GM12878 (cell line): ENCODE data around the gene TTLL11. TPM values are rescaled to one million over a fixed set of nuclear protein-coding genes. Genes with fewer than 3 reads are reported as not detected.

Source experiments
- ATAC-seq: fragments of 200-7000 bp; cut with Tn5 transposase; 3 replicates; pipeline ENCODE4 v1.9.1; 2020; ENCODE audit warnings: mild to moderate bottlenecking, moderate library complexity
- BruUV-seq: library from RNA; stranded (reverse); fragments of 400-500 nt; replicated peaks from 2 replicates; lab custom pipeline; 2021; lab: Mats Ljungman, UMichigan
- CTCF ChIA-PET: fragments of 300-600 bp; sonication (Branson Sonifier 250); formaldehyde crosslinking; extraction: SDS; loops from one replicate; lab custom pipeline; 2021; ENCODE audit warnings: inconsistent platforms; lab: Yijun Ruan, JAX
- POLR2A ChIA-PET: fragments of 350-600 bp; formaldehyde crosslinking; extraction: SDS; loops from one replicate; lab custom pipeline; 2021; ENCODE audit warnings: inconsistent platforms; lab: Charles Lee
- RAD21 ChIA-PET: fragments of 300-600 bp; sonication (Branson Sonifier 250); formaldehyde crosslinking; loops from one replicate; lab custom pipeline; 2023; ENCODE audit warnings: antibody characterized with exemption; ENCODE audit not compliant: unreplicated experiment; lab: Charles Lee
- SMC1A ChIA-PET: fragments of 300-600 bp; sonication (Branson Sonifier 250); formaldehyde crosslinking; loops from one replicate; lab custom pipeline; 2023; ENCODE audit not compliant: unreplicated experiment, uncharacterized antibody; lab: Charles Lee
- DNase-seq: peaks from one replicate; pipeline ENCODE4 v3.0.0-alpha.2; 2011; ENCODE audit warnings: low read depth, low spot score
- FAIRE-seq: peaks from 3 replicates; lab custom pipeline; 2011; peaks lifted over from hg19 to GRCh38; lab: Jason Lieb, UNC
- H2AFZ ChIP-seq: 2 replicates; pipeline ENCODE4 v1.6.0; 2011; ENCODE audit warnings: low read depth, low read length, control low read depth; ENCODE audit not compliant: control insufficient read depth
- H3K27ac ChIP-seq: 2 replicates; pipeline ENCODE4 v1.5.1; 2011; ENCODE audit warnings: control low read depth; ENCODE audit not compliant: control insufficient read depth, insufficient read depth
- H3K27me3 ChIP-seq, 2 experiments: replicated peaks in 1 of 2; 2 replicates each; pipeline versions ENCODE4 v1.6.0 to v1.6.1; 2011; ENCODE audit warnings: low read length in 1 of 2; ENCODE audit not compliant: control insufficient read depth in 2 of 2, insufficient read depth in 2 of 2
- H3K36me3 ChIP-seq, 2 experiments: 2 replicates each; pipeline ENCODE4 v1.5.1; 2011; ENCODE audit warnings: low read length in 1 of 2; ENCODE audit not compliant: control insufficient read depth in 2 of 2, insufficient read depth in 2 of 2
- H3K4me1 ChIP-seq: 2 replicates; pipeline ENCODE4 v1.6.1; 2011; ENCODE audit warnings: mild to moderate bottlenecking, low read length, moderate library complexity, mixed read lengths; ENCODE audit not compliant: control insufficient read depth, insufficient read depth
- H3K4me2 ChIP-seq: 2 replicates; pipeline ENCODE4 v1.6.0; 2011; ENCODE audit warnings: control low read depth; ENCODE audit not compliant: control insufficient read depth, insufficient read depth
- H3K4me3 ChIP-seq: fragments of 200-600 bp; sonication (generic); 2 replicates; pipeline ENCODE4 v1.5.1; 2016
- H3K79me2 ChIP-seq: 2 replicates; pipeline ENCODE4 v1.6.0; 2011; ENCODE audit warnings: low read length; ENCODE audit not compliant: control insufficient read depth, insufficient read depth
- H3K9ac ChIP-seq: 2 replicates; pipeline ENCODE4 v1.8.0; 2011; ENCODE audit warnings: low read length, control low read depth, mixed read lengths; ENCODE audit not compliant: control insufficient read depth, insufficient read depth
- H3K9me3 ChIP-seq: replicated peaks from 3 replicates; pipeline ENCODE4 v1.5.1; 2011; ENCODE audit warnings: mild to moderate bottlenecking, low read length; ENCODE audit not compliant: control insufficient read depth, insufficient read depth
- H4K20me1 ChIP-seq: 2 replicates; pipeline ENCODE4 v1.6.0; 2011; ENCODE audit not compliant: control insufficient read depth, insufficient read depth
- CEBPB ChIP-seq, 2 experiments: fragments of 150-350 bp in 1 of 2; IDR thresholded peaks; 2 replicates each; pipeline ENCODE4 v1.6.1; 2012 to 2014; ENCODE audit warnings: low read depth in 2 of 2, low read length in 2 of 2, borderline replicate concordance in 1 of 2, inconsistent platforms in 1 of 2
- EZH2 ChIP-seq: IDR thresholded peaks from 2 replicates; pipeline ENCODE4 v1.6.1; 2012; ENCODE audit warnings: low read depth, mild to moderate bottlenecking, control low read depth, inconsistent platforms, low read length, borderline replicate concordance; ENCODE audit not compliant: control insufficient read depth
- IKZF2 ChIP-seq, 2 experiments: fragments of 450-650 bp; IDR thresholded peaks; 2 replicates each; pipeline ENCODE4 v1.6.1; 2017; ENCODE audit warnings: mild to moderate bottlenecking in 2 of 2, moderate library complexity in 2 of 2
- MYB ChIP-seq: fragments of 150-350 bp; IDR thresholded peaks from 2 replicates; pipeline ENCODE4 v1.6.1; 2014; ENCODE audit warnings: mild to moderate bottlenecking, low read depth, low read length, borderline replicate concordance
- NBN ChIP-seq: fragments of 450-650 bp; IDR thresholded peaks from 2 replicates; pipeline ENCODE4 v1.6.1; 2016
- NFXL1 ChIP-seq: fragments of 450-650 bp; IDR thresholded peaks from 2 replicates; pipeline ENCODE4 v1.6.1; 2017; ENCODE audit warnings: antibody characterized with exemption, mild to moderate bottlenecking, borderline replicate concordance
- NR2C1 ChIP-seq: fragments of 450-650 bp; IDR thresholded peaks from 2 replicates; pipeline ENCODE4 v1.6.1; 2017; ENCODE audit warnings: antibody characterized with exemption, mild to moderate bottlenecking, moderate library complexity
- RAD51 ChIP-seq: fragments of 450-650 bp; IDR thresholded peaks from 2 replicates; pipeline ENCODE4 v1.6.1; 2016; ENCODE audit warnings: moderate library complexity, mild to moderate bottlenecking, inconsistent platforms
- SPI1 ChIP-seq: IDR thresholded peaks from 2 replicates; pipeline ENCODE4 v1.6.1; 2011; ENCODE audit warnings: low read depth, mild to moderate bottlenecking, low read length, moderate library complexity, borderline replicate concordance; ENCODE audit not compliant: insufficient read depth
- SREBF1 ChIP-seq: IDR thresholded peaks from 2 replicates; pipeline ENCODE4 v1.6.1; 2012; ENCODE audit warnings: mild to moderate bottlenecking, low read length
- STAT3 ChIP-seq: IDR thresholded peaks from 2 replicates; pipeline ENCODE4 v1.6.1; 2011; ENCODE audit warnings: low read depth, low read length, improper control_type of control experiment
- TAF1 ChIP-seq: IDR thresholded peaks from 2 replicates; pipeline ENCODE4 v1.6.1; 2011; ENCODE audit warnings: mild to moderate bottlenecking, low read depth, low read length, borderline replicate concordance
- WGBS: methylation state at CpG from one replicate; pipeline ENCODE4 v1.1.6; 2016; ENCODE audit warnings: low lambda C conversion rate; ENCODE audit not compliant: insufficient replicate concordance, insufficient coverage; ENCODE audit errors: missing lambda C conversion rate; 5-methylcytosine and 5-hydroxymethylcytosine counted together
- in situ Hi-C: fragments of 300-500 bp; cut with MboI; formaldehyde crosslinking; loops from 9 replicates; pipeline ENCODE4 v1.14.3; 2018; ENCODE audit warnings: mixed read lengths
- intact Hi-C: fragments of 100-400 bp; cut with micrococcal nuclease; formaldehyde crosslinking; loops from one replicate; pipeline ENCODE4 v1.14.2; 2022; ENCODE audit not compliant: unreplicated experiment
- polyA plus RNA-seq, 11 experiments: library from polyadenylated mRNA; depleted of rRNA in 4 of 11; unstranded in 6 of 11; stranded (reverse) in 5 of 11; fragments of >200 nt; fragmentation: Nextera tagmentation in 4 of 11; fragmentation: Illumina TruSeq in 1 of 11; extraction: Ambion mirVana in 4 of 11; extraction: Trizol in 1 of 11; gene quantifications; 1 replicate in 1 of 11; 2 replicates in 10 of 11; pipeline versions ENCODE4 v1.2.1 to v1.2.3, GENCODE V29; 2011 to 2016; ENCODE audit warnings: inconsistent platforms in 2 of 11, missing spikeins in 2 of 11, low read depth in 1 of 11
- total RNA-seq, 4 experiments: library from RNA; depleted of rRNA in 3 of 4; stranded (reverse); fragments of >200 nt in 3 of 4; fragmentation: Illumina TruSeq in 1 of 4; extraction: Trizol in 1 of 4; gene quantifications; 2 replicates each; pipeline versions ENCODE4 v1.2.1 to v1.2.3, GENCODE V29; 2013 to 2021
- TF ChIP-seq, protein P1 (sequence below): fragments of 450-650 bp; IDR thresholded peaks from 2 replicates; pipeline ENCODE4 v1.6.1; 2016; ENCODE audit warnings: mild to moderate bottlenecking, moderate library complexity, borderline replicate concordance
- TF ChIP-seq, protein P2 (sequence below): fragments of 450-650 bp; IDR thresholded peaks from 2 replicates; pipeline ENCODE4 v1.6.1; 2018; ENCODE audit warnings: mild to moderate bottlenecking, low read depth, moderate library complexity; ENCODE audit not compliant: partially characterized antibody
- TF ChIP-seq, protein P3 (sequence below), 3 experiments: IDR thresholded peaks in 2 of 3; conservative IDR thresholded peaks in 1 of 3; 2 replicates each; pipeline ENCODE4 v1.5.1; 2011; ENCODE audit warnings: low read depth in 3 of 3, low read length in 3 of 3, mild to moderate bottlenecking in 3 of 3, control low read depth in 2 of 3, moderate library complexity in 2 of 3, inconsistent platforms in 1 of 3, mixed read lengths in 1 of 3; ENCODE audit not compliant: control insufficient read depth in 2 of 3, insufficient read depth in 1 of 3; ENCODE audit errors: extremely low read depth in 1 of 3

Gene TTLL11
- total and polyA plus RNA-seq, 10 of the 15 experiments (the other 5 are each of a cell fraction or from before 2014, with no cell fraction given), result 1.2 to 3.7 (median 2.9) TPM

- intact Hi-C loops, result no loop called here
- FAIRE-seq (no peak), ATAC-seq (no peak), DNase-seq (no peak)
- Histone ChIP-seq H3K36me3 (no peaks in the 10 kb centered on the region), H3K27ac (no peak overlapping the region), H4K20me1 (no peaks in the 10 kb centered on the region), H3K79me2 (no peaks in the 10 kb centered on the region), H3K9me3 (no peaks in the 10 kb centered on the region), H3K4me3 (no peak overlapping the region), H3K4me1 (no peaks in the 10 kb centered on the region), H2AFZ (no peak overlapping the region), H3K27me3 (peaks cover 2% of the 10 kb centered on the region in 2 experiments; a peak in 3 of 4 replicates), H3K4me2 (no peak overlapping the region), H3K9ac (no peak overlapping the region)
- SMC1A ChIA-PET, result no interaction called here
- in situ Hi-C loops, result no loop called here
- no TSS peak for BruUV-seq
- CTCF ChIA-PET, result no interaction called here
- POLR2A ChIA-PET, result no interaction called here
- RAD21 ChIA-PET, result no interaction called here
- 50% methylated on average over 17 of the region's 17 CpGs for WGBS
- TF ChIP-seq CEBPB (IDR thresholded peaks at IDR 0.05; ENCODE audit: borderline replicate concordance in 1 of 2, low read depth in 2 of 2, low read length in 2 of 2), result no peak
- TF ChIP-seq RAD51, result no peak
- no peak for TF ChIP-seq NR2C1
- TF ChIP-seq NFXL1, result no peak
- TF ChIP-seq, protein P1, sequence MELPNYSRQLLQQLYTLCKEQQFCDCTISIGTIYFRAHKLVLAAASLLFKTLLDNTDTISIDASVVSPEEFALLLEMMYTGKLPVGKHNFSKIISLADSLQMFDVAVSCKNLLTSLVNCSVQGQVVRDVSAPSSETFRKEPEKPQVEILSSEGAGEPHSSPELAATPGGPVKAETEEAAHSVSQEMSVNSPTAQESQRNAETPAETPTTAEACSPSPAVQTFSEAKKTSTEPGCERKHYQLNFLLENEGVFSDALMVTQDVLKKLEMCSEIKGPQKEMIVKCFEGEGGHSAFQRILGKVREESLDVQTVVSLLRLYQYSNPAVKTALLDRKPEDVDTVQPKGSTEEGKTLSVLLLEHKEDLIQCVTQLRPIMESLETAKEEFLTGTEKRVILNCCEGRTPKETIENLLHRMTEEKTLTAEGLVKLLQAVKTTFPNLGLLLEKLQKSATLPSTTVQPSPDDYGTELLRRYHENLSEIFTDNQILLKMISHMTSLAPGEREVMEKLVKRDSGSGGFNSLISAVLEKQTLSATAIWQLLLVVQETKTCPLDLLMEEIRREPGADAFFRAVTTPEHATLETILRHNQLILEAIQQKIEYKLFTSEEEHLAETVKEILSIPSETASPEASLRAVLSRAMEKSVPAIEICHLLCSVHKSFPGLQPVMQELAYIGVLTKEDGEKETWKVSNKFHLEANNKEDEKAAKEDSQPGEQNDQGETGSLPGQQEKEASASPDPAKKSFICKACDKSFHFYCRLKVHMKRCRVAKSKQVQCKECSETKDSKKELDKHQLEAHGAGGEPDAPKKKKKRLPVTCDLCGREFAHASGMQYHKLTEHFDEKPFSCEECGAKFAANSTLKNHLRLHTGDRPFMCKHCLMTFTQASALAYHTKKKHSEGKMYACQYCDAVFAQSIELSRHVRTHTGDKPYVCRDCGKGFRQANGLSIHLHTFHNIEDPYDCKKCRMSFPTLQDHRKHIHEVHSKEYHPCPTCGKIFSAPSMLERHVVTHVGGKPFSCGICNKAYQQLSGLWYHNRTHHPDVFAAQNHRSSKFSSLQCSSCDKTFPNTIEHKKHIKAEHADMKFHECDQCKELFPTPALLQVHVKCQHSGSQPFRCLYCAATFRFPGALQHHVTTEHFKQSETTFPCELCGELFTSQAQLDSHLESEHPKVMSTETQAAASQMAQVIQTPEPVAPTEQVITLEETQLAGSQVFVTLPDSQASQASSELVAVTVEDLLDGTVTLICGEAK, result no peak
- no peak for TF ChIP-seq TAF1
- TF ChIP-seq SREBF1, result no peak
- no peak for TF ChIP-seq MYB
- no peak for TF ChIP-seq SPI1
- no peak for TF ChIP-seq EZH2
- TF ChIP-seq, protein P2, sequence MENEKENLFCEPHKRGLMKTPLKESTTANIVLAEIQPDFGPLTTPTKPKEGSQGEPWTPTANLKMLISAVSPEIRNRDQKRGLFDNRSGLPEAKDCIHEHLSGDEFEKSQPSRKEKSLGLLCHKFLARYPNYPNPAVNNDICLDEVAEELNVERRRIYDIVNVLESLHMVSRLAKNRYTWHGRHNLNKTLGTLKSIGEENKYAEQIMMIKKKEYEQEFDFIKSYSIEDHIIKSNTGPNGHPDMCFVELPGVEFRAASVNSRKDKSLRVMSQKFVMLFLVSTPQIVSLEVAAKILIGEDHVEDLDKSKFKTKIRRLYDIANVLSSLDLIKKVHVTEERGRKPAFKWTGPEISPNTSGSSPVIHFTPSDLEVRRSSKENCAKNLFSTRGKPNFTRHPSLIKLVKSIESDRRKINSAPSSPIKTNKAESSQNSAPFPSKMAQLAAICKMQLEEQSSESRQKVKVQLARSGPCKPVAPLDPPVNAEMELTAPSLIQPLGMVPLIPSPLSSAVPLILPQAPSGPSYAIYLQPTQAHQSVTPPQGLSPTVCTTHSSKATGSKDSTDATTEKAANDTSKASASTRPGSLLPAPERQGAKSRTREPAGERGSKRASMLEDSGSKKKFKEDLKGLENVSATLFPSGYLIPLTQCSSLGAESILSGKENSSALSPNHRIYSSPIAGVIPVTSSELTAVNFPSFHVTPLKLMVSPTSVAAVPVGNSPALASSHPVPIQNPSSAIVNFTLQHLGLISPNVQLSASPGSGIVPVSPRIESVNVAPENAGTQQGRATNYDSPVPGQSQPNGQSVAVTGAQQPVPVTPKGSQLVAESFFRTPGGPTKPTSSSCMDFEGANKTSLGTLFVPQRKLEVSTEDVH, result no peak
- TF ChIP-seq STAT3, result no peak
- TF ChIP-seq NBN, result no peak
- TF ChIP-seq, protein P3, sequence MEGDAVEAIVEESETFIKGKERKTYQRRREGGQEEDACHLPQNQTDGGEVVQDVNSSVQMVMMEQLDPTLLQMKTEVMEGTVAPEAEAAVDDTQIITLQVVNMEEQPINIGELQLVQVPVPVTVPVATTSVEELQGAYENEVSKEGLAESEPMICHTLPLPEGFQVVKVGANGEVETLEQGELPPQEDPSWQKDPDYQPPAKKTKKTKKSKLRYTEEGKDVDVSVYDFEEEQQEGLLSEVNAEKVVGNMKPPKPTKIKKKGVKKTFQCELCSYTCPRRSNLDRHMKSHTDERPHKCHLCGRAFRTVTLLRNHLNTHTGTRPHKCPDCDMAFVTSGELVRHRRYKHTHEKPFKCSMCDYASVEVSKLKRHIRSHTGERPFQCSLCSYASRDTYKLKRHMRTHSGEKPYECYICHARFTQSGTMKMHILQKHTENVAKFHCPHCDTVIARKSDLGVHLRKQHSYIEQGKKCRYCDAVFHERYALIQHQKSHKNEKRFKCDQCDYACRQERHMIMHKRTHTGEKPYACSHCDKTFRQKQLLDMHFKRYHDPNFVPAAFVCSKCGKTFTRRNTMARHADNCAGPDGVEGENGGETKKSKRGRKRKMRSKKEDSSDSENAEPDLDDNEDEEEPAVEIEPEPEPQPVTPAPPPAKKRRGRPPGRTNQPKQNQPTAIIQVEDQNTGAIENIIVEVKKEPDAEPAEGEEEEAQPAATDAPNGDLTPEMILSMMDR (IDR thresholded peaks at IDR 0.05 in 2 of 3, conservative IDR thresholded peaks at IDR 0.05 in 1 of 3; ENCODE audit: control insufficient read depth in 2 of 3, extremely low read depth in 1 of 3, insufficient read depth in 1 of 3, low read depth in 3 of 3, low read length in 3 of 3), result no peak
- TF ChIP-seq IKZF2 (IDR thresholded peaks at IDR 0.05), result no peak
Measured at GRCh38 chr9:121781701-121782464, 311.2 kb downstream of the TTLL11 start.
